ENCODE results near the gene SHB. TPM values are rescaled to one million over a fixed set of nuclear protein-coding genes. Genes with fewer than 3 reads are reported as not detected.
A peak's percentile ranks its signal among the peaks of the same experiment; 100 is the strongest.

SHB gene
- total and polyA plus RNA-seq, 2 donors, result 10.4 to 17.1 TPM

DNA sequence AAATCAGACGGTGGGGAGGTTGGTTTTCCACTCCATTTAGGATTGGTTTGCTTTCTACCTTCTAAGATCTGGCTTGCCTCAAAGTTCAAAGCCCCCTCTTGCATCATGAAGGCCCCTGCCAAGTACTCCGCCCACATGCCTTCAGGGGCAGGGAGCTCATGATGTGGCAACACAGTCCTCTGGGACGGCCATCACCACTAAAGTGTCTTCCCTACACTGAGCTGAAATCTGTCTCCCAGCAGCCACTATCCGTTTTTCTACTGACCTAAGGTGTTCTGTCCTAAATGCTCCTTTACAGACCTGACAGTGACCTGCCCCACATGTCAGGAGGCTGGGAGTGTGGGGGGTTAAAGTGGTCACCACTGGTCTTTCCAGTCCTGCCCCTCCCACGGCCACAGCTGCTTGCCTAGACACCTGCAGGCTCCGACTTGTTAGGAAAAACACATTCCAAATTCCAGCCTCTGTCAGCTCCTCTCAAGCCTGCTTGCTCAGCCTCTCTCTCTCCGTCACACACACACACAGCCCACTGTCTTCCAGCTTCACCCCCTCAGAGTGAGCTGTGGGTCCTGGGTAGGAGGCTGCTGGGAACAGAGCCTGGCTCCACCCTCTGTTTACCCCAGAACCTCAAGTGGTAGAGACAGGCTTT lies 44.9 kb downstream of the SHB start:
- H3K4me1 ChIP-seq (ENCODE audit: insufficient read depth), result peaks cover 2% of the 10 kb centered on the region

DNA sequence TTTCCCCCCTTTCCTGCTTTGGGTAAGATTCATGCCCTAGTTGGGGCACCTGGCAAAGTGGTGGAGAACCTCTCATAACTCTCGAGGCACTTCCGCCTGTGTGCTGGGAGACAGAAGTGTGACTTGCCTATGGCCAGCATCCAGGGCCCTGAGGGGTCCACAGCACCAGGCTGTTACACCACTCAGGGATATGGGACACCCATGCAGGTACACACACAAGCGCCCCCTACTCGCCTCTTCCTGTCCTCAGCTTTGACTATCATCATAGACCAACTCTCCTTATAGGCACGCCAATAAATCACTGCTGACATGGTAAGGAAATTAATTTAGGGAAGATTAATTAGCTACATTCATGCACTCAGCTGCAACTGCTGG lies 45.4 kb downstream of the SHB start:
- H3K27ac ChIP-seq (ENCODE audit: low read depth), result peak overlapping the region; percentile 65
- H3K36me3 ChIP-seq (ENCODE audit: insufficient read depth), result no peaks in the 10 kb centered on the region
- H3K4me1 ChIP-seq (ENCODE audit: insufficient read depth), result peaks cover 2% of the 10 kb centered on the region
- H3K4me3 ChIP-seq (ENCODE audit: low read depth, low read length), result no peak overlapping the region
- no peak for DNase-seq (ENCODE audit: extremely low spot score)
- WGBS, result 81% methylated on average over 5 of the region's 5 CpGs

More for the DNA sequence above, 44.9 kb downstream of the SHB start:
- 23% methylated on average over 7 of the region's 7 CpGs for WGBS
- H3K4me3 ChIP-seq (ENCODE audit: low read depth, low read length), result no peak overlapping the region
- no peak for DNase-seq (ENCODE audit: extremely low spot score)
- H3K36me3 ChIP-seq (ENCODE audit: insufficient read depth), result no peaks in the 10 kb centered on the region
- H3K27ac ChIP-seq (ENCODE audit: low read depth), result peak overlapping the region; percentile 65

DNA sequence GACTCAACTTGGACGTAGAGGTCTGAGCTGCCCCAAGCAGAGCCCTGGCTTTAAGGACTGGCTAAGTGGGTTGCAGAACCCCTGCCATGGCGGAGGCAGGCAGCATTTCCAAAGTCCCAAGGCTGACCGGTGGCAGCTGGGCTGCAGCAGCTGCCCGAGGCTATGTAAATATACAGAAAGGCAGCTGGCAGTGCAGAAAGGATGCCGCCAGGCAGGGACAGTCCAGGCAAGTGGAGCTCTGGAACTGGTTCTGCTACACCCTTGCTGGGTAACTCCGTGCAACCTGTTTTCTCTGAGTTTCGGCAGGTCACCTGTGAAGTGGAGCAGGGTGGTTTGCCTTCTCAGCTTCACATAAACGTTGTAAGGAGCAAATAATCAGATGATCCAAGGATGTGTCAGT lies 46.0 kb downstream of the SHB start:
- no peak overlapping the region for H3K4me3 ChIP-seq (ENCODE audit: low read depth, low read length)
- H3K27ac ChIP-seq (ENCODE audit: low read depth), result peak overlapping the region; percentile 65
- DNase-seq (ENCODE audit: extremely low spot score), result no peak
- peaks cover 2% of the 10 kb centered on the region for H3K4me1 ChIP-seq (ENCODE audit: insufficient read depth)
- H3K36me3 ChIP-seq (ENCODE audit: insufficient read depth), result no peaks in the 10 kb centered on the region
- 51% methylated on average over 8 of the region's 8 CpGs for WGBS

DNA sequence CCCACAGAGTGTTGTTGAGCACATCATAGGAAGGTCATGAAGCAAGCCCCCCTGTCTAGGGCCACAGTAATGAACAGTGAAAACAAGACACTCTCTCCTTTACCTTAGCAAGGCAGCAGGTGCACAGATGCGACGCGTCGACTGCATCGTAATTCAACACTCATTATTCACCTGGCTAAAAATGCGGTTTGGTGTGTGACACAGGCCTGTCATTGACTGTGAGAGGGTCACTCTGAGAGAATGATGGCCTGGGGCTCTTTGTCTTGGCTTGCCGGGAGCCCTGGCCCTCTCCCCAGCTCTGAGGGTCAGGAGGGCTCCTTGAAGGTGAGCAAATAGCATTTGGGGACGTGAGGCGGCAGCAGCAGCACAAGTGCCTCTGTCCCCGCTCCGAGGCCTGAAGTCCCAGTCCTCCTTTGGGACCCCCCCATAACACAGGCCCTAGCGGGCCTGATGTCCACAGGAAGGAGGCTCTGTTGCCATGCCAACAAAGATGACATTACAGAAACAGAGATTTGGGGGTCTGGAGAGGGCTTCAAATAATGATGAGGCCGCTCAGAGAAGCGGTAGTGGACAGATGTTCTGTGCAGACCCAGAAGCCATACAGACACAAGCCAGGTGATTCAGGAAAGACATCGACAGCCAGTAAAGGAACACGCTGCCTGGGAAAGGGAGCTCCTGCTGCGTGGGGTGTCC lies 46.7 kb downstream of the SHB start:
- Histone ChIP-seq H3K36me3 (ENCODE audit: insufficient read depth) (no peaks in the 10 kb centered on the region), H3K4me1 (ENCODE audit: insufficient read depth) (peaks cover 2% of the 10 kb centered on the region), H3K27ac (ENCODE audit: low read depth) (no peak overlapping the region), H3K4me3 (ENCODE audit: low read depth, low read length) (no peak overlapping the region)
- DNase-seq (ENCODE audit: extremely low spot score), result no peak
- 83% methylated on average over 17 of the region's 17 CpGs for WGBS

DNA sequence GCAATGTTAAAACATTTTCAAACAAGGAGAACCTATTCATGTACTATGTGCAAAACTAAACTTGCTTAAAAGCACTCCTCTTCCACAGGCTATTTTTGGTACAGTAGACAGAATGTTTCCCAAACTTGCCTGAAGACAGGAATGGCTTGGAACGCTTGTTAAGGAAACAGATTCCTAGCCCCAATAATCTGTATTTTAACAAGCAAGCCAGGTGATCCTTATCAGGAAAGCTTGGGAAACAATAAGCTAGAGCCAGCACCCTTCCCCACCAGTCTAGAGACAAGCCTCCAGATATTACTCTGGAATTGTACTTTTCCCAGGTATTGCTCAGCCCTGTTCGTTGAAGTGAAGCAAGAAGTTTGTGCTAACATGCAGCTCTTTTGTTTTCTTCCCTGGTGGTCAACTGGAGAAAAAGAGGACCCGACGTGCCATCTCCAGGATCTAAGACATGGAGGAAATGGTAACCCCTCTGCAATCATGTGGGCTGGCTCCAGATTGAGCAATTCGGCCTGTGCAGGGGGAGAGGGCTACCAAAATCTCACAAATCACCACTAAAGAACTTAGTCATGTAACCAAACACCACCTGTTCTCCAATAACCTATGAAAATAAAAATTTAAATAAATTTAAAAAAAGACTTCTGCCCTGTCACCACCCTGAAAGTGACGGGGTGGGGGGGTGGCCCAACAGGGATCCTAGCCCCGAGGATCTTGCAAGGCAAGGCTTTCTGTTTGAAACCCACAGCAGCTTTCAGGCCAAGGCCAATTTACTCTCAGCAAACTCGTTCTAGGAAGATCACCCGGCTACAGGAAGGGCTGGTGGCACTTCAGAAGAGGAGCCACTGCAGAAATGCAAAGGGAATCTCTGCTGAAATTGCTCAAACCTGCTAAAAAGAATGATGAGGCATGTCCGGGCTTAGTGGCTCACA lies 48.6 kb downstream of the SHB start:
- H3K4me3 ChIP-seq (ENCODE audit: low read depth, low read length), result no peak overlapping the region
- 54% methylated on average over 10 of the region's 10 CpGs for WGBS
- H3K27ac ChIP-seq (ENCODE audit: low read depth), result peak overlapping the region; percentile 12
- H3K4me1 ChIP-seq (ENCODE audit: insufficient read depth), result peaks cover 2% of the 10 kb centered on the region
- no peak for DNase-seq (ENCODE audit: extremely low spot score)
- H3K36me3 ChIP-seq (ENCODE audit: insufficient read depth), result no peaks in the 10 kb centered on the region

DNA sequence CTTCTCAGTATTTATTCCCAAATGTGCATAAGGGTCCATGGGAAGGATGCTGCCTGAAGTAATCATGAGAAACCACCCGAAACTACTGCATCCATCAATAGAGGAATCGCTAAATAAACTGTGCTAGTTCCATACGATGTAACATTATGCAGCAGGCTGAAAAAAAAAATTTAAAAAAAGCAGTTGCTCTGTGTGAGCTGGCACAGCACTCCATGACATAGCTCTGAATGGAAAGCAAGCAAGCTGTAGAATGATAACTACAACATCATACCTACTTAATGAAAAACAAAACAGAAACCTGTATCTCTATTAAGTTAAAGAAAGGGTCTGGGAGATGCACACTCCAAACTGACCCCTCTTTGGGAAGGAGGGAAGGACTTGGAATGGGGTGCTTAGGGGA lies 49.3 kb downstream of the SHB start:
- H3K4me3 ChIP-seq (ENCODE audit: low read depth, low read length), result no peak overlapping the region
- 43% methylated on average over 3 of the region's 3 CpGs for WGBS
- no peak overlapping the region for H3K27ac ChIP-seq (ENCODE audit: low read depth)
- no peaks in the 10 kb centered on the region for H3K36me3 ChIP-seq (ENCODE audit: insufficient read depth)
- DNase-seq (ENCODE audit: extremely low spot score), result no peak
- peaks cover 2% of the 10 kb centered on the region for H3K4me1 ChIP-seq (ENCODE audit: insufficient read depth)

DNA sequence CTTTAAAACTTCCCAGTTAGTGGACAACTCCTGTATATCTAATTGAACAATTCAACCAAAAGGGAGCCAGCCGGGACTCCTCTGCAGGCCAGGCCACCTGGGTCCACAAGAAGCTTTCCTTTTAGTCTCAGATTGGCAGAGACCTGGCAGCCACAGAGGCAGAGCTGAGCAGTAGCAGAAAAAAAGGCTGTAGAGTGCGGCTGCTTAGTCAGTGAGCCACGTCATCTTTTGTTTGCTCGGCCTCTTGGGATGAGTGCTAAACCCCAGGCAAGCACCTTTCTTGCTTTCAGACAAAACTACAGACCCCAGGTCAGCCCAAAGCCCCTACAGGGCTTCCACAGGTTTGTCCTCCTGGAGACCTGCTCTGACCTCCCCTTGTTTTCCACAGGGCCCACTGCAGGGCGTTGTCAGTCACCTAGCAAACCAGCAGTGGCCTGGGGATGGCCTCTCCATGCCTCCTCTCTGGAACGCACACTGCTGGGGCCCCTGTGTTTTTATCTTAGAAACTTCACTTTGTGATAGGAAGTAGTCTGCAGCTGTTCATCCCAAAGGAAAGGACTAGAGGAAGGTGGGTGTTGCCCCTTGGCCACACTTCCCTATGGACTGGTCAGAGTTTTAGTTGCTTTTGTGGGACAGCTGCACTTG lies 49.9 kb downstream of the SHB start:
- 18% methylated on average over 6 of the region's 6 CpGs for whole genome bisulfite sequencing
- DNase-seq (ENCODE audit: extremely low spot score), result no peak
- Histone ChIP-seq H3K4me1 (ENCODE audit: insufficient read depth) (peaks cover 2% of the 10 kb centered on the region), H3K27ac (ENCODE audit: low read depth) (no peak overlapping the region), H3K4me3 (ENCODE audit: low read depth, low read length) (no peak overlapping the region), H3K36me3 (ENCODE audit: insufficient read depth) (no peaks in the 10 kb centered on the region)

DNA sequence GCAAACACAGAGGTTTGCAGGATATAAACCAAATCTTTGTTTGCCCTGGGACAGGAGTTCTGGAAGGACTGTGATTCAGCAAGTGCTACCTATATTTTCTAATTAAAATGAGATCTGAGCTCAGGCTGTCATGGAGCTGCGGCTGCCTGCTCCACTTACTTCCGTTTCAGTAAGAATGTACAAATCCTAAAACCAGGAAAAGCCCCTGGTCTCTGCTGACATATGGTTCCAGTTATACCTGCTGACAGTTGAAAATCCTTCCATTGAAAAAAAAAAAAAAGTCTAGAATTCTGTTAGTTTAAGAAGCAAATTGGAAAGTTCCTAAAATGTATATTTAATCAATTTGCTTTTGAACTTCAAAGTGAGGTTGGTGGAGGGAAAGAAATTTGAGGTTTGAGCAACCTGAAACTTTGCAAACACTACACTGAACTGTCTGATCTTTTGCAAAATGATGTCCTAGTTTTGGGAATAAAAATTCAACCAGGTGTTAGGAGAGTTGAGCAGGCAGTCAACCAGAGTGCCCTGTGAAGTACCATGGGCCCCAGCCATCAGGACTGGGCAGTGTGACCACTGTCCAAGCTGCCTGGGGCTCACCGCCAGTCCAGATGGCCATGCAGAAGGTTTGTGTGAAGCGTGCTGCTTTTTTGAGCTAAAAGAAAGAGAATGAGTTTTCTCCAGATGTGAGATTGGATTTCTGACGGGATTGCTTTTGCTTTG lies 50.6 kb downstream of the SHB start:
- no peak overlapping the region for H3K27ac ChIP-seq (ENCODE audit: low read depth)
- WGBS, result 55% methylated on average over 5 of the region's 5 CpGs
- no peak for DNase-seq (ENCODE audit: extremely low spot score)
- no peak overlapping the region for H3K4me3 ChIP-seq (ENCODE audit: low read depth, low read length)
- H3K36me3 ChIP-seq (ENCODE audit: insufficient read depth), result no peaks in the 10 kb centered on the region
- peaks cover 2% of the 10 kb centered on the region for H3K4me1 ChIP-seq (ENCODE audit: insufficient read depth)

DNA sequence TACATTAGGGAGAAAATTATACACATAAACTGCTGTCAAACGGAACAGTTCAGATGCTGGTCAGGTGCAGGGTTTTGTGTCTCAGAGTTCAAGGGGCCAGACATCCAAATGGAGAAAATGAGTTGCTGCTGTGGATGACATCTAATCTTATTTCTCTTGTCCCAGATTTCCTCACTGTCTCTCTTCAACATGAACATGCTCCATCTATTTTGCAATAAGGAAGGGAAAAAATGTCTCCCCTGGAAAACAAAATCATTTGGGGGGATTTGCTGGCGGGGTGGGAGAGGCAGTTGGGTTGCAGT lies 51.2 kb downstream of the SHB start:
- DNase-seq (ENCODE audit: extremely low spot score), result no peak
- H3K36me3 ChIP-seq (ENCODE audit: insufficient read depth), result no peaks in the 10 kb centered on the region
- H3K4me3 ChIP-seq (ENCODE audit: low read depth, low read length), result no peak overlapping the region
- WGBS, result 71% methylated on average over 2 of the region's 2 CpGs
- H3K4me1 ChIP-seq (ENCODE audit: insufficient read depth), result peaks cover 2% of the 10 kb centered on the region
- H3K27ac ChIP-seq (ENCODE audit: low read depth), result no peak overlapping the region

DNA sequence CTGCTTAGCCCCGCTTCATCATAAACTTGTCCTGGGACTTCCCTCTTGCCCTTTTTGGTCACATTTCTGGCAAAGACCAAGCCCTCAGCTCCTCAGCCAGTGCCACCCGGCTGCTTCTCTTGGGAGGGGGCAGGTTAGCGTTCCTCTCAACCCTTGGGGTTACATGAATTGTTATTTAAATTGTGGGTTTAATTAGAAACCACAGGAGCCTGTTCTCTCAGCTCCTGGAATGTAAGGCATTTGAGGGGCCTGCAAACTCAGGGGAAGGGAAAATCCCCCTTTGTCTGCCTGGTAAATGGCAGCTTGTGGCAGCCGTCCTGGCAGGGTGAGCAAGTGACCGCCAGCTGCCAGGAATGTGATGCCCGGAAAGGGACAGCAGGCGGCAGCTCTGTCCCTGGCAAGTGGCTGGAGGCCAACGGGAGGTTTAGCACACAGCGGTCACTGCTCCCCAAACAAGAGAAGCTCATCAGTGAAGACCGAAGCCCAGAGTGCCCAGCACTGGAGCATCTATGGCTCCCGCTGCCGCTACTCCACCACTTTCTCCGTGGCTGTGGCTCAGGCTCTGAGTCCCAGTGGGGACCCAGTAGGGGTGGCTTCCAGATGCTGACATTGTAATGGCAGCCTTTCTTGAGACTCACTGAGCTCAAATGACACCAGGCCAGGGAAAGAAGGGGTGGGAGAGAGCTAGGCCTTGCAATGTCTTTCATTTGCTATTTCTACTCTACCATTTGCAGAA lies 51.7 kb downstream of the SHB start:
- H3K36me3 ChIP-seq (ENCODE audit: insufficient read depth), result no peaks in the 10 kb centered on the region
- peaks cover 2% of the 10 kb centered on the region for H3K4me1 ChIP-seq (ENCODE audit: insufficient read depth)
- no peak overlapping the region for H3K4me3 ChIP-seq (ENCODE audit: low read depth, low read length)
- WGBS, result 53% methylated on average over 13 of the region's 13 CpGs
- no peak for DNase-seq (ENCODE audit: extremely low spot score)
- no peak overlapping the region for H3K27ac ChIP-seq (ENCODE audit: low read depth)

DNA sequence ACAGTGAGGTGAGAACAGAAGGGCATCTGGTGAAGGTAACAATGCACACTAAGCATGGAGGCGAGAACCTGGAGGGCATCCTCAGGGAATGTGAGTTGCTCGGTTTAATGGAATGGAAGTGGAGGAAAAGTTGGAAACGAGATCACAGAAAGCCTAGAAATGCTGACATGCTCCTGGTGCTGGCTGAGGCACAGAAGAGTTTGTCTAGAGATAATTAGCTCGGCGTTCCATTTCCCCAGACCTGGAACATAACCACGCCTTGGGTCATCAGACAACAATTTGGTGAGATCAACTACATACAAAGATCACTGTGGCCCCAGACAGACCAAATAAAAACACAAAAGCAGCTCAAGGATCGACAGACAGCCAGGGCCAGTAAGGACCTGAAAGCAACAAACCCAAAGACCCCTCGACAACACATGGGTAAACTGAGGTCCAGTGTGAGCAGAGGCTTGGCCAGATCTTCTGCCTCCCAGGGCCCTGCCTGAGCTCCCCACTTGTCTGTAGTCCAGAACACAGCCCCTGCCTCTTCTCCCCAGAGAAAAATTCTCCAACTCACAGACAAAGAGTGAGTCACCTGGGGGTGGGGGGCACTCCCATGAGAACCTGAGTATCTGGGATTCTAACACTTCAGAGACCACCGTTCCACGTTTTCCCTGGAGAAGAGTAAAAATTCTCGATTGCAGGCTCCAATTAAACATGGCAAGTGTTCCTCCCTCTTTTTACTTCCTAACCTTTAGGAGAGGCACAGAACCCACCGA lies 52.5 kb downstream of the SHB start:
- 43% methylated on average over 12 of the region's 12 CpGs for WGBS
- no peaks in the 10 kb centered on the region for H3K36me3 ChIP-seq (ENCODE audit: insufficient read depth)
- H3K4me3 ChIP-seq (ENCODE audit: low read depth, low read length), result no peak overlapping the region
- no peak overlapping the region for H3K27ac ChIP-seq (ENCODE audit: low read depth)
- peaks cover 2% of the 10 kb centered on the region for H3K4me1 ChIP-seq (ENCODE audit: insufficient read depth)
- no peak for DNase-seq (ENCODE audit: extremely low spot score)

DNA sequence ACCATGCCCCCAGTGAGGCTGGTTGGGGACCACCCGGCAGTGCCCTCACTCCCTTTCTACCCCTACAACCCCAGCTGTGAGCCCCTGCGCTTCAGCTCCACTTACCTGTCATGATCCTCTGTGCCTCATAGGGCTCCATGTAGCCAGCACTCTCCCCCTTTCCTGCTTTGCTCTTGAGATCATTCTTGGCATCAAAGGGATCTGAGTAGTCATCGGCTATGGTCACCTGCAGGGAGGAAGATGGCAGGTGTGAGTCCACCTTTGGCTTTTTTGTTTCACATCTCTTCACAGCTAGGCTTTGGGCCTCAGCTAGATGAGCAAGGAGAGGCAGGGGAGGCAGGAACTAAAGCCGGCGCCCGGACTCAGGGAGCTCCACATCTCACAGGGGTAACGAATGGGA lies 53.1 kb downstream of the SHB start:
- no peak for DNase-seq (ENCODE audit: extremely low spot score)

More for the DNA sequence above, 53.1 kb downstream of the SHB start:
- WGBS, result 92% methylated on average over 7 of the region's 7 CpGs
- Histone ChIP-seq H3K4me3 (ENCODE audit: low read depth, low read length) (no peak overlapping the region), H3K4me1 (ENCODE audit: insufficient read depth) (peaks cover 2% of the 10 kb centered on the region), H3K36me3 (ENCODE audit: insufficient read depth) (no peaks in the 10 kb centered on the region), H3K27ac (ENCODE audit: low read depth) (no peak overlapping the region)

Data from urinary bladder (tissue), 4 donors.